Neural cell (in vitro differentiated cells): ENCODE data around the gene PPARG. TPM values are rescaled to one million over a fixed set of nuclear protein-coding genes. Genes with fewer than 3 reads are reported as not detected.

Experiments
- H2AFZ ChIP-seq: fragments of 200-600, 300-800 bp; sonication (generic), shearing (Covaris generic); 2 replicates; pipeline ENCODE4 v1.6.0; 2014; ENCODE audit warnings: low read depth, mild to moderate bottlenecking, antibody characterized with exemption, low read length, moderate library complexity
- H3F3A ChIP-seq: fragments of 200-600 bp; shearing (Covaris generic); 2 replicates; pipeline ENCODE4 v1.6.1; 2016; ENCODE audit warnings: mild to moderate bottlenecking, moderate library complexity, mixed read lengths, antibody characterized with exemption, low read length; ENCODE audit not compliant: insufficient read depth, poor library complexity, severe bottlenecking
- H3K27ac ChIP-seq: fragments of 200-600, 300-800 bp; sonication (generic), shearing (Covaris generic); 2 replicates; pipeline ENCODE4 v1.5.1; 2014; ENCODE audit warnings: mild to moderate bottlenecking, low read length, moderate library complexity
- H3K27me3 ChIP-seq: fragments of 300-800, 200-600 bp; sonication (generic), shearing (Covaris generic); 2 replicates; pipeline ENCODE4 v1.6.0; 2014; ENCODE audit warnings: mild to moderate bottlenecking, low read depth, low read length, moderate library complexity; ENCODE audit not compliant: insufficient read depth
- H3K36me3 ChIP-seq: fragments of 300-800, 200-600 bp; sonication (generic), shearing (Covaris generic); 2 replicates; pipeline ENCODE4 v1.5.1; 2014; ENCODE audit warnings: mild to moderate bottlenecking, antibody characterized with exemption, low read length, moderate library complexity; ENCODE audit not compliant: insufficient read depth
- H3K4me2 ChIP-seq: fragments of 300-800, 200-600 bp; sonication (generic), shearing (Covaris generic); 2 replicates; pipeline ENCODE4 v1.6.0; 2014; ENCODE audit warnings: mild to moderate bottlenecking, low read length
- H3K4me3 ChIP-seq: fragments of 300-800, 200-600 bp; sonication (generic), shearing (Covaris generic); 2 replicates; pipeline ENCODE4 v1.5.1; 2014; ENCODE audit warnings: mild to moderate bottlenecking, low read length, moderate library complexity
- H3K79me2 ChIP-seq: fragments of 200-600 bp; shearing (Covaris generic); replicated peaks from 2 replicates; pipeline ENCODE4 v1.6.0; 2014; ENCODE audit warnings: mild to moderate bottlenecking, low read length, moderate library complexity; ENCODE audit not compliant: insufficient read depth
- H3K9ac ChIP-seq: fragments of 300-800, 200-600 bp; sonication (generic), shearing (Covaris generic); 2 replicates; pipeline ENCODE4 v1.6.1; 2016; ENCODE audit warnings: mild to moderate bottlenecking, low read length, mixed read lengths
- H3K9me2 ChIP-seq: fragments of 200-600 bp; shearing (Covaris generic); 2 replicates; pipeline ENCODE4 v1.6.1; 2016; ENCODE audit warnings: mild to moderate bottlenecking, low read length, mixed read lengths; ENCODE audit not compliant: insufficient read depth
- H3K9me3 ChIP-seq: fragments of 200-600, 300-800 bp; sonication (generic), shearing (Covaris generic); 2 replicates; pipeline ENCODE4 v1.6.1; 2016; ENCODE audit warnings: mild to moderate bottlenecking, mixed run types, low read length, moderate library complexity, mixed read lengths
- H4K20me1 ChIP-seq: fragments of 200-600 bp; shearing (Covaris generic); 2 replicates; pipeline ENCODE4 v1.6.1; 2016; ENCODE audit warnings: mild to moderate bottlenecking, mixed run types; ENCODE audit not compliant: insufficient read depth
- CTCF ChIP-seq: fragments of 450-650 bp; IDR thresholded peaks from 2 replicates; pipeline ENCODE4 v1.5.1; 2014; ENCODE audit warnings: antibody characterized with exemption, mild to moderate bottlenecking, moderate library complexity; ENCODE audit not compliant: poor library complexity, severe bottlenecking
- EP300 ChIP-seq: fragments of 450-650 bp; conservative IDR thresholded peaks from 2 replicates; pipeline ENCODE4 v1.6.1; 2014; ENCODE audit warnings: antibody characterized with exemption, mild to moderate bottlenecking, moderate library complexity; ENCODE audit not compliant: poor library complexity, severe bottlenecking
- EZH2 ChIP-seq: fragments of 200-600, 300-800 bp; shearing (Covaris generic), sonication (generic); IDR thresholded peaks from 2 replicates; pipeline ENCODE4 v1.6.1; 2014; ENCODE audit warnings: antibody characterized with exemption, low read length, borderline replicate concordance, mild to moderate bottlenecking; ENCODE audit not compliant: insufficient read depth, poor library complexity, severe bottlenecking
- MXI1 ChIP-seq: fragments of 450-650 bp; conservative IDR thresholded peaks from 2 replicates; pipeline ENCODE4 v1.6.1; 2014; ENCODE audit warnings: antibody characterized with exemption, mild to moderate bottlenecking; ENCODE audit not compliant: poor library complexity, severe bottlenecking
- POLR2AphosphoS5 ChIP-seq: IDR thresholded peaks from 2 replicates; pipeline ENCODE4 v1.6.1; 2012
- RAD21 ChIP-seq: fragments of 450-650 bp; conservative IDR thresholded peaks from 2 replicates; pipeline ENCODE4 v1.6.1; 2014; ENCODE audit warnings: antibody characterized with exemption, mild to moderate bottlenecking, moderate library complexity
- REST ChIP-seq: IDR thresholded peaks from 2 replicates; pipeline ENCODE4 v1.6.1; 2012; ENCODE audit warnings: borderline replicate concordance
- SMC3 ChIP-seq: fragments of 450-650 bp; conservative IDR thresholded peaks from 2 replicates; pipeline ENCODE4 v1.6.1; 2014; ENCODE audit warnings: antibody characterized with exemption, mild to moderate bottlenecking, moderate library complexity; ENCODE audit not compliant: poor library complexity
- TAF1 ChIP-seq: IDR thresholded peaks from 2 replicates; pipeline ENCODE4 v1.6.1; 2012; ENCODE audit warnings: low read depth
- polyA plus RNA-seq: library from polyadenylated mRNA; depleted of rRNA; stranded (reverse); fragments of >200 nt; gene quantifications from 2 replicates; pipeline ENCODE4 v1.2.3, GENCODE V29; 2014

The PPARG gene
- polyA plus RNA-seq, 1 donor from 2014 or later = 0.35 TPM

- H3K79me2 ChIP-seq = no peaks in the 10 kb centered on the region
- H3K9me3 ChIP-seq = no peaks in the 10 kb centered on the region
- H3K36me3 ChIP-seq = no peaks in the 10 kb centered on the region
- H3K9ac ChIP-seq = no peak overlapping the region
- no peaks in the 10 kb centered on the region for H3K9me2 ChIP-seq
- no peaks in the 10 kb centered on the region for H3K27me3 ChIP-seq
- no peak overlapping the region for H2AFZ ChIP-seq
- H3F3A ChIP-seq = no peaks in the 10 kb centered on the region
- no peak overlapping the region for H3K4me2 ChIP-seq
- TF ChIP-seq REST (no peak), EZH2 (no peak), SMC3 (no peak), MXI1 (no peak), TAF1 (no peak), RAD21 (no peak), EP300 (no peak), POLR2AphosphoS5 (no peak), CTCF (no peak)
- H3K4me3 ChIP-seq = no peak overlapping the region
- no peak overlapping the region for H3K27ac ChIP-seq
- H4K20me1 ChIP-seq = no peaks in the 10 kb centered on the region
Measured at GRCh38 chr3:12396471-12396870, 107.6 kb downstream of the PPARG start.

GRCh38 chr3:12399226-12399625 lies 110.4 kb downstream of the PPARG start:
- no peaks in the 10 kb centered on the region for H3K9me2 ChIP-seq
- H3K27me3 ChIP-seq = no peaks in the 10 kb centered on the region
- no peaks in the 10 kb centered on the region for H3K36me3 ChIP-seq
- H3K9me3 ChIP-seq = no peaks in the 10 kb centered on the region
- H3K27ac ChIP-seq = no peak overlapping the region
- H4K20me1 ChIP-seq = no peaks in the 10 kb centered on the region
- no peak overlapping the region for H2AFZ ChIP-seq
- TF ChIP-seq CTCF (no peak), POLR2AphosphoS5 (no peak), SMC3 (no peak), EP300 (no peak), TAF1 (no peak), MXI1 (no peak), REST (no peak), RAD21 (no peak), EZH2 (no peak)
- no peak overlapping the region for H3K4me3 ChIP-seq
- no peaks in the 10 kb centered on the region for H3F3A ChIP-seq
- H3K9ac ChIP-seq = no peak overlapping the region
- H3K4me2 ChIP-seq = no peak overlapping the region
- H3K79me2 ChIP-seq = no peaks in the 10 kb centered on the region
